IMR-90 (cell line): ENCODE results near the gene MAB21L2. TPM values are rescaled to one million over a fixed set of nuclear protein-coding genes. Genes with fewer than 3 reads are reported as not detected.
A peak's percentile ranks its signal among the peaks of the same experiment; 100 is the strongest.

Experiments
- ATAC-seq: fragments of 200-7000 bp; cut with Tn5 transposase; 2 replicates; pipeline ENCODE4 v1.9.1; 2020; ENCODE audit warnings: low read depth, mild to moderate bottlenecking, moderate library complexity
- BruUV-seq: library from RNA; stranded (reverse); fragments of 400-500 nt; replicated peaks from 2 replicates; lab custom pipeline; 2021; lab: Mats Ljungman, UMichigan
- CTCF ChIA-PET: fragments of 300-600 bp; formaldehyde crosslinking; extraction: SDS; loops from one replicate; lab custom pipeline; 2021; ENCODE audit warnings: antibody characterized with exemption; lab: Yijun Ruan, JAX
- POLR2A ChIA-PET: fragments of 300-600 bp; sonication (Branson Sonifier 250); formaldehyde crosslinking; loops from one replicate; lab custom pipeline; 2022; ENCODE audit warnings: antibody characterized with exemption; ENCODE audit not compliant: unreplicated experiment; lab: Charles Lee
- DNase-seq: peaks from one replicate; pipeline ENCODE4 v3.0.0; 2013
- H2AFZ ChIP-seq: replicated peaks from 2 replicates; pipeline ENCODE3; 2013; ENCODE audit warnings: low read length, mild to moderate bottlenecking; ENCODE audit not compliant: poor library complexity
- H2AK5ac ChIP-seq: 2 replicates; pipeline ENCODE4 v1.6.1; 2013; ENCODE audit warnings: low read depth, low read length, inconsistent platforms
- H2AK9ac ChIP-seq: replicated peaks from 2 replicates; pipeline ENCODE3; 2013; ENCODE audit warnings: mild to moderate bottlenecking, low read depth, low read length, moderate library complexity; ENCODE audit not compliant: poor library complexity
- H2BK120ac ChIP-seq: 2 replicates; pipeline ENCODE4 v1.6.1; 2013; ENCODE audit warnings: low read depth, low read length, inconsistent platforms
- H2BK15ac ChIP-seq: 3 replicates; pipeline ENCODE4 v1.6.1; 2013; ENCODE audit warnings: low read depth, low read length, inconsistent platforms
- H2BK20ac ChIP-seq: 2 replicates; pipeline ENCODE4 v1.6.1; 2013; ENCODE audit warnings: low read depth, mild to moderate bottlenecking, inconsistent platforms, low read length, moderate library complexity
- H2BK5ac ChIP-seq: 2 replicates; pipeline ENCODE4 v1.6.1; 2013; ENCODE audit warnings: mild to moderate bottlenecking, low read depth, low read length, inconsistent platforms; ENCODE audit not compliant: poor library complexity, severe bottlenecking
- H3K14ac ChIP-seq: replicated peaks from 2 replicates; pipeline ENCODE4 v1.6.1; 2013; ENCODE audit warnings: low read depth, low read length, inconsistent platforms
- H3K18ac ChIP-seq: 2 replicates; pipeline ENCODE4 v1.6.1; 2013; ENCODE audit warnings: low read depth, low read length, control low read depth
- H3K23ac ChIP-seq: 2 replicates; pipeline ENCODE4 v1.6.1; 2013; ENCODE audit warnings: low read depth, low read length, inconsistent platforms
- H3K27ac ChIP-seq: 2 replicates; pipeline ENCODE4 v1.5.1; 2013; ENCODE audit warnings: mild to moderate bottlenecking, control low read depth, low read length; ENCODE audit not compliant: insufficient read depth
- H3K27me3 ChIP-seq: 2 replicates; pipeline ENCODE4 v1.6.1; 2013; ENCODE audit warnings: low read length; ENCODE audit not compliant: control insufficient read depth, insufficient read depth
- H3K36me3 ChIP-seq: 2 replicates; pipeline ENCODE4 v1.6.1; 2013; ENCODE audit warnings: low read length, mixed read lengths; ENCODE audit not compliant: control insufficient read depth, insufficient read depth
- H3K4ac ChIP-seq: 2 replicates; pipeline ENCODE4 v1.6.1; 2013; ENCODE audit warnings: low read depth, low read length, inconsistent platforms
- H3K4me1 ChIP-seq: 2 replicates; pipeline ENCODE4 v1.6.1; 2013; ENCODE audit warnings: low read length, mixed read lengths; ENCODE audit not compliant: control insufficient read depth, insufficient read depth
- H3K4me2 ChIP-seq: 2 replicates; pipeline ENCODE4 v1.6.1; 2013; ENCODE audit warnings: low read depth, mild to moderate bottlenecking, control low read depth, low read length, moderate library complexity
- H3K4me3 ChIP-seq: 2 replicates; pipeline ENCODE4 v1.5.1; 2013; ENCODE audit warnings: low read depth, mild to moderate bottlenecking, control low read depth, low read length, moderate library complexity; ENCODE audit not compliant: insufficient read depth
- H3K56ac ChIP-seq: 2 replicates; pipeline ENCODE4 v1.6.1; 2013; ENCODE audit warnings: low read length, inconsistent platforms; ENCODE audit not compliant: insufficient read depth; ENCODE audit errors: extremely low read depth
- H3K79me1 ChIP-seq, 2 experiments: 2 replicates each; pipeline ENCODE4 v1.6.1; 2013; ENCODE audit warnings: low read length in 2 of 2, inconsistent platforms in 1 of 2, low read depth in 1 of 2
- H3K9ac ChIP-seq: 2 replicates; pipeline ENCODE4 v1.6.1; 2013; ENCODE audit warnings: low read depth, low read length, control low read depth
- H3K9me1 ChIP-seq: 2 replicates; pipeline ENCODE4 v1.6.1; 2013; ENCODE audit warnings: low read length, inconsistent platforms; ENCODE audit not compliant: insufficient read depth
- H3K9me3 ChIP-seq: 2 replicates; pipeline ENCODE4 v1.6.1; 2013; ENCODE audit warnings: low read length; ENCODE audit not compliant: control insufficient read depth, insufficient read depth
- H4K20me1 ChIP-seq: 2 replicates; pipeline ENCODE4 v1.6.1; 2013; ENCODE audit warnings: low read length, inconsistent platforms; ENCODE audit not compliant: insufficient read depth
- H4K5ac ChIP-seq: 2 replicates; pipeline ENCODE4 v1.6.1; 2013; ENCODE audit warnings: mild to moderate bottlenecking, low read depth, low read length, control low read depth
- H4K8ac ChIP-seq, 2 experiments: 2 replicates each; pipeline ENCODE4 v1.6.1; 2013; ENCODE audit warnings: low read depth in 2 of 2, low read length in 2 of 2, control low read depth in 1 of 2, inconsistent platforms in 1 of 2
- H4K91ac ChIP-seq: 2 replicates; pipeline ENCODE4 v1.6.1; 2013; ENCODE audit warnings: low read depth, low read length, inconsistent platforms; ENCODE audit not compliant: insufficient read depth
- CEBPB ChIP-seq: IDR thresholded peaks from 2 replicates; pipeline ENCODE4 v1.6.1; 2012; ENCODE audit warnings: low read depth, low read length, improper control_type of control experiment
- MXI1 ChIP-seq: IDR thresholded peaks from 2 replicates; pipeline ENCODE4 v1.6.1; 2012; ENCODE audit warnings: low read depth, mild to moderate bottlenecking, low read length, moderate library complexity, borderline replicate concordance
- RAD21 ChIP-seq: IDR thresholded peaks from 2 replicates; pipeline ENCODE4 v1.6.1; 2012; ENCODE audit warnings: low read length, improper control_type of control experiment
- WGBS, 2 experiments: methylation state at CpG; one replicate each; pipeline versions ENCODE4 v1.1.5 to v1.1.7; 2013; ENCODE audit warnings: missing lambda C conversion rate in 2 of 2; ENCODE audit not compliant: insufficient read length in 1 of 2; ENCODE audit errors: extremely low coverage in 2 of 2; 5-methylcytosine and 5-hydroxymethylcytosine counted together
- dilution Hi-C: fragments of 300-500 bp; cut with HindIII; formaldehyde crosslinking; loops from one replicate; pipeline ENCODE4 v1.14.3; 2018; ENCODE audit warnings: low sequenced_read_pairs; ENCODE audit not compliant: unreplicated experiment
- in situ Hi-C: fragments of 300-500 bp; cut with MboI; formaldehyde crosslinking; loops from 3 replicates; pipeline ENCODE4 v1.14.3; 2019; ENCODE audit warnings: low sequenced_read_pairs, inconsistent platforms, mixed read lengths
- intact Hi-C: fragments of 100-400 bp; cut with micrococcal nuclease; formaldehyde crosslinking; loops from 2 replicates; pipeline ENCODE4 v1.10.0; 2022
- polyA plus RNA-seq, 3 experiments: library from polyadenylated mRNA; depleted of rRNA; stranded (reverse); fragments of >200 nt; gene quantifications; 2 replicates each; pipeline ENCODE4 v1.2.3, GENCODE V29; 2012; ENCODE audit warnings: low replicate concordance in 1 of 3
- total RNA-seq: library from RNA; depleted of rRNA; stranded (reverse); fragments of >200 nt; gene quantifications from 2 replicates; pipeline ENCODE4 v1.2.3, GENCODE V29; 2012

MAB21L2 gene
- total and polyA plus RNA-seq, 2 of the 4 experiments (the other 2 are of a cell fraction), result 7.6 to 12.0 TPM

DNA sequence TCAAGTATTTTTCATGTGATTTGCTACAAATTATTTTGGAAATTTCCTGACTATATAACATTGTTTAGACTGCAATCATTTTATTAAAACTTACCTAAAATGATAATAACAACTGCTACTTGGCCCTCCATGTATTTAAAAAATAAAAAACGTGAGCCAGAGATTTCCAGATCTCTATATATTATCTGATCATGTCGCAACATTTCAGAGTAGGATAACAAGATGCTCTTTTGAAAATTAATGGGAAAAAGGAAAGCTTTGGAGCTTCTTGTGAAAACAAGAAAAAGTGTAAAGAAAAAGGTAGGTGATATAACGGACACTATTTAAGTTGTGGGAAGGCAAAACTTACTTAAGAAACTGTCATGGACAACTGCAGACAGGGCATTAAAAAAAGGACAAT is 14.9 kb upstream of the MAB21L2 start:
- intact Hi-C loops (no loop called here), dilution Hi-C loops (no loop called here), in situ Hi-C loops (no loop called here)
- no peak overlapping the region for H4K5ac ChIP-seq
- H2BK120ac ChIP-seq, result no peak overlapping the region
- H3K14ac ChIP-seq, result no peak overlapping the region
- no peak overlapping the region for H2AFZ ChIP-seq
- H3K27me3 ChIP-seq, result no peaks in the 10 kb centered on the region
- H2BK5ac ChIP-seq, result no peak overlapping the region
- ChIA-PET CTCF (interaction anchor here (0.7 kb wide), 1 partner anchor 252 kb away, joined by 3 read pairs; no protein-coding TSS in a partner anchor), POLR2A (no interaction called here)
- no peak overlapping the region for H3K4me2 ChIP-seq
- 0 out of 4 replicates have a peak, but pooled peaks cover 0 to 2% of the 10 kb centered on the region in 2 experiments for H3K79me1 ChIP-seq
- no peaks in the 10 kb centered on the region for H3K9me3 ChIP-seq
- H4K20me1 ChIP-seq, result no peaks in the 10 kb centered on the region
- no peak overlapping the region for H3K4ac ChIP-seq
- H3K36me3 ChIP-seq, result no peaks in the 10 kb centered on the region
- no CpG with 5 or more reads among the region's 3 CpGs for WGBS, 2 experiments
- no peak overlapping the region for H2AK9ac ChIP-seq
- no peak for ATAC-seq
- no peak overlapping the region for H3K56ac ChIP-seq
- no peak overlapping the region for H2BK20ac ChIP-seq
- no peak overlapping the region for H3K9ac ChIP-seq
- H3K4me3 ChIP-seq, result no peak overlapping the region
- no peak overlapping the region for H3K27ac ChIP-seq
- H4K8ac ChIP-seq, result no peak overlapping the region
- H3K9me1 ChIP-seq, result no peaks in the 10 kb centered on the region
- H3K18ac ChIP-seq, result no peak overlapping the region
- no TSS peak for BruUV-seq
- H3K23ac ChIP-seq, result no peak overlapping the region
- no peak for DNase-seq
- H3K4me1 ChIP-seq, result no peaks in the 10 kb centered on the region; the same call in 1 of the 2 replicates
- no peak overlapping the region for H4K91ac ChIP-seq
- no peak overlapping the region for H2AK5ac ChIP-seq
- TF ChIP-seq RAD21 (no peak), CEBPB (peak; percentile 55), MXI1 (no peak)
- H2BK15ac ChIP-seq, result no peak overlapping the region
